HEK293T (cell line): ENCODE measurements around the gene FAM98C.

Experiments
- FOXK2 ChIP-seq: fragments of 450-650 bp; IDR thresholded peaks from 2 replicates; pipeline ENCODE4 v1.6.1; 2016; ENCODE audit warnings: mild to moderate bottlenecking
- FOXM1 ChIP-seq: fragments of 450-650 bp; IDR thresholded peaks from 2 replicates; pipeline ENCODE4 v1.6.1; 2017; ENCODE audit warnings: mild to moderate bottlenecking, borderline replicate concordance
- NFRKB ChIP-seq: fragments of 450-650 bp; IDR thresholded peaks from 2 replicates; pipeline ENCODE4 v1.6.1; 2016; ENCODE audit warnings: mild to moderate bottlenecking, moderate library complexity
- SP1 ChIP-seq: fragments of 450-650 bp; IDR thresholded peaks from 2 replicates; pipeline ENCODE4 v1.6.1; 2017

- TF ChIP-seq FOXK2 (no peak), SP1 (no peak), FOXM1 (no peak), NFRKB (no peak)
Measured at GRCh38 chr19:38451036-38451435, 48.1 kb downstream of the FAM98C start.
